Stimulated activated CD4-positive, alpha-beta T cell treated with anti-CD3 and anti-CD28 coated beads, Interleukin-4, amount 100 ng/mL, for 4 hours (primary cell): ENCODE data around the gene AXIN1.
"Not testable (repeated sequence)": the region's sequence is repeated elsewhere in the genome, so short reads cannot be mapped to it uniquely, and the experiment has no call there.

Experiments used
- DNase-seq, 2 experiments: peaks; one replicate each; pipeline ENCODE4 v3.0.0-alpha.2; 2020

The AXIN1 gene

GRCh38 chr16:264440-264951 is 88.0 kb downstream of the AXIN1 start:
- no peak for DNase-seq

GRCh38 chr16:263944-264343 is 88.6 kb downstream of the AXIN1 start:
- DNase-seq = no peak

GRCh38 chr16:263182-263774 is 89.2 kb downstream of the AXIN1 start:
- no peak for DNase-seq

GRCh38 chr16:262121-262745 is 90.3 kb downstream of the AXIN1 start:
- no peak for DNase-seq

- DNase-seq = no peak
These were observed 91.4 kb downstream of the AXIN1 start for GRCh38 chr16:261031-261691.

- DNase-seq = no peak
These were observed 92.2 kb downstream of the AXIN1 start for GRCh38 chr16:260326-260725.

- DNase-seq = no peak
These were observed 92.7 kb downstream of the AXIN1 start for GRCh38 chr16:259814-260253.

- DNase-seq = no peak
These were observed 93.3 kb downstream of the AXIN1 start for GRCh38 chr16:259226-259625.

- DNase-seq = not testable (repeated sequence)
These were observed 94.4 kb downstream of the AXIN1 start for GRCh38 chr16:258091-258490.

GRCh38 chr16:255183-255582 is 97.3 kb downstream of the AXIN1 start:
- no peak for DNase-seq

GRCh38 chr16:254461-254860 is 98.1 kb downstream of the AXIN1 start:
- DNase-seq = no peak

GRCh38 chr16:253833-254232 is 98.7 kb downstream of the AXIN1 start:
- DNase-seq = peak in 1 of 2 experiments; percentile 19

- DNase-seq = peak in 1 of 2 experiments; percentile 12
These were observed 99.9 kb downstream of the AXIN1 start for GRCh38 chr16:252366-253337.

GRCh38 chr16:249431-249830 is 103.1 kb downstream of the AXIN1 start:
- no peak for DNase-seq

- DNase-seq = no peak
These were observed 105.5 kb downstream of the AXIN1 start for GRCh38 chr16:247027-247426.

- DNase-seq = no peak
These were observed 107.4 kb downstream of the AXIN1 start for GRCh38 chr16:245105-245504.

GRCh38 chr16:243348-243747 is 109.2 kb downstream of the AXIN1 start:
- DNase-seq = no peak

- DNase-seq = no peak
These were observed 110.2 kb downstream of the AXIN1 start for GRCh38 chr16:242281-242680.

GRCh38 chr16:240559-240958 is 112.0 kb downstream of the AXIN1 start:
- no peak for DNase-seq

GRCh38 chr16:239948-240277 is 112.6 kb downstream of the AXIN1 start:
- DNase-seq = no peak
